Activated T-helper 1 cell treated with Interleukin-2 at 50 U/mL for 16 hours (primary cell): ENCODE results near the gene TIAM2.
A peak's percentile ranks its signal among the peaks of the same experiment; 100 is the strongest.

Experiments
- DNase-seq: peaks from one replicate; pipeline ENCODE4 v3.0.0-alpha.2; 2020; ENCODE audit warnings: low read depth

Gene TIAM2

GRCh38 chr6:155062866-155063341 is 67.8 kb downstream of the TIAM2 start:
- no peak for DNase-seq

GRCh38 chr6:155064303-155064702 is 69.2 kb downstream of the TIAM2 start:
- no peak for DNase-seq

GRCh38 chr6:155066361-155066760 is 71.2 kb downstream of the TIAM2 start:
- DNase-seq, result no peak

GRCh38 chr6:155066921-155067680 is 72.0 kb downstream of the TIAM2 start:
- no peak for DNase-seq

GRCh38 chr6:155067956-155068615 is 73.0 kb downstream of the TIAM2 start:
- no peak for DNase-seq

GRCh38 chr6:155069543-155069942 is 74.4 kb downstream of the TIAM2 start:
- DNase-seq, result no peak

- DNase-seq, result no peak
These were observed 81.0 kb downstream of the TIAM2 start for GRCh38 chr6:155075930-155076695.

GRCh38 chr6:155077331-155077730 is 82.2 kb downstream of the TIAM2 start:
- no peak for DNase-seq

GRCh38 chr6:155077784-155078183 is 82.7 kb downstream of the TIAM2 start:
- DNase-seq, result no peak

GRCh38 chr6:155078331-155078745 is 83.2 kb downstream of the TIAM2 start:
- no peak for DNase-seq

- DNase-seq, result no peak
These were observed 84.9 kb downstream of the TIAM2 start for GRCh38 chr6:155079985-155080452.

- DNase-seq, result no peak
These were observed 86.0 kb downstream of the TIAM2 start for GRCh38 chr6:155080881-155081845.

- no peak for DNase-seq
These were observed 89.5 kb downstream of the TIAM2 start for GRCh38 chr6:155084431-155085123.

GRCh38 chr6:155085582-155086257 is 90.6 kb downstream of the TIAM2 start:
- DNase-seq, result no peak

GRCh38 chr6:155088856-155089255 is 93.7 kb downstream of the TIAM2 start:
- DNase-seq, result no peak

- DNase-seq, result no peak
These were observed 94.6 kb downstream of the TIAM2 start for GRCh38 chr6:155089746-155090145.

GRCh38 chr6:155090166-155090565 is 95.1 kb downstream of the TIAM2 start:
- no peak for DNase-seq

GRCh38 chr6:155091756-155092155 is 96.6 kb downstream of the TIAM2 start:
- DNase-seq, result no peak

- DNase-seq, result peak; percentile 10
These were observed 98.3 kb downstream of the TIAM2 start for GRCh38 chr6:155093430-155093829.

GRCh38 chr6:155100087-155100486 is 105.0 kb downstream of the TIAM2 start:
- DNase-seq, result no peak
